Stimulated activated CD8-positive, alpha-beta memory T cell treated with anti-CD3 and anti-CD28 coated beads, Interleukin-2, amount 100 ng/mL, for 48 hours (primary cell): ENCODE measurements around the gene PDE12.
"Not testable (repeated sequence)": the region's sequence is repeated elsewhere in the genome, so short reads cannot be mapped to it uniquely, and the experiment has no call there.

Experiments used
- DNase-seq, 2 donors: peaks; one replicate each; pipeline ENCODE4 v3.0.0-alpha.2; 2020; ENCODE audit warnings: low read depth in 2 of 2

The PDE12 gene

GRCh38 chr3:57583544-57583943 lies 27.5 kb downstream of the PDE12 start:
- no peak for DNase-seq

- DNase-seq, result no peak
These were observed 30.7 kb downstream of the PDE12 start for GRCh38 chr3:57586778-57587177.

GRCh38 chr3:57587905-57588304 lies 31.8 kb downstream of the PDE12 start:
- DNase-seq, result no peak

GRCh38 chr3:57592306-57592705 lies 36.2 kb downstream of the PDE12 start:
- DNase-seq, result no peak

GRCh38 chr3:57594144-57594543 lies 38.1 kb downstream of the PDE12 start:
- DNase-seq, result no peak

- no peak for DNase-seq
These were observed 38.5 kb downstream of the PDE12 start for GRCh38 chr3:57594576-57594975.

GRCh38 chr3:57596495-57597126 lies 40.5 kb downstream of the PDE12 start:
- peak; percentile 42 to 49 for DNase-seq

GRCh38 chr3:57597127-57597923 lies 41.3 kb downstream of the PDE12 start, which contains the start of gene ARF4:
Gene ARF4, minus strand, starts transcription at chr3:57597344. Its CDS starts 204 bp downstream, at chr3:57597140.
- DNase-seq, result peak; percentile 98 to 99

- no peak for DNase-seq
These were observed 42.8 kb downstream of the PDE12 start for GRCh38 chr3:57598765-57599360.

- no peak for DNase-seq
These were observed 44.1 kb downstream of the PDE12 start for GRCh38 chr3:57600195-57600594.

GRCh38 chr3:57604971-57605370 lies 48.9 kb downstream of the PDE12 start:
- DNase-seq, result no peak

GRCh38 chr3:57605683-57606082 lies 49.6 kb downstream of the PDE12 start:
- DNase-seq, result no peak

GRCh38 chr3:57611870-57612269 lies 55.8 kb downstream of the PDE12 start:
- DNase-seq, result not testable (repeated sequence)

GRCh38 chr3:57616233-57616632 lies 60.2 kb downstream of the PDE12 start:
- DNase-seq, result no peak
